OCI-LY1 (cell line): ENCODE measurements around the gene OPN4.

ENCODE experiments used
- H2AFZ ChIP-seq: fragments of 200-600 bp; sonication (generic), shearing (Covaris generic); 2 replicates; pipeline ENCODE4 v1.6.0; 2014; ENCODE audit warnings: antibody characterized with exemption, mild to moderate bottlenecking, low read length
- H3F3A ChIP-seq: fragments of 200-600 bp; sonication (generic), shearing (Covaris generic); 2 replicates; pipeline ENCODE4 v1.6.0; 2014; ENCODE audit warnings: mild to moderate bottlenecking, antibody characterized with exemption, low read length, moderate library complexity; ENCODE audit not compliant: insufficient read depth
- H3K27ac ChIP-seq: fragments of 200-600 bp; sonication (generic); 2 replicates; pipeline ENCODE4 v1.5.1; 2014; ENCODE audit warnings: low read length, mixed run types, mild to moderate bottlenecking, low read depth; ENCODE audit not compliant: poor library complexity, severe bottlenecking
- H3K27me3 ChIP-seq: fragments of 200-600 bp; sonication (generic); 2 replicates; pipeline ENCODE4 v1.6.0; 2014; ENCODE audit warnings: antibody characterized with exemption, mild to moderate bottlenecking, low read length, moderate library complexity; ENCODE audit not compliant: insufficient read depth
- H3K36me3 ChIP-seq: fragments of 200-600 bp; sonication (generic); 2 replicates; pipeline ENCODE4 v1.6.1; 2014; ENCODE audit warnings: mild to moderate bottlenecking, antibody characterized with exemption, low read length, moderate library complexity, mixed read lengths; ENCODE audit not compliant: insufficient read depth
- H3K4me1 ChIP-seq: fragments of 200-600 bp; sonication (generic); 2 replicates; pipeline ENCODE4 v1.5.1; 2014; ENCODE audit warnings: mild to moderate bottlenecking, low read length, moderate library complexity; ENCODE audit not compliant: insufficient read depth, severe bottlenecking
- H3K4me2 ChIP-seq: fragments of 200-600 bp; sonication (generic), shearing (Covaris generic); 2 replicates; pipeline ENCODE4 v1.6.1; 2014; ENCODE audit warnings: low read length
- H3K4me3 ChIP-seq: fragments of 200-600 bp; sonication (generic); 2 replicates; pipeline ENCODE4 v1.5.1; 2014; ENCODE audit warnings: low read length, low read depth, mild to moderate bottlenecking, mixed read lengths; ENCODE audit not compliant: poor library complexity, severe bottlenecking
- H3K79me2 ChIP-seq: fragments of 200-600 bp; shearing (Covaris generic); 2 replicates; pipeline ENCODE4 v1.6.1; 2016; ENCODE audit warnings: mixed run types, low read length, mixed read lengths; ENCODE audit not compliant: insufficient read depth
- H3K9ac ChIP-seq: fragments of 200-600 bp; sonication (generic), shearing (Covaris generic); 2 replicates; pipeline ENCODE4 v1.6.1; 2014; ENCODE audit warnings: mild to moderate bottlenecking, low read length, mixed read lengths
- H3K9me2 ChIP-seq: fragments of 200-600 bp; sonication (generic), shearing (Covaris generic); 2 replicates; pipeline ENCODE4 v1.6.1; 2014; ENCODE audit warnings: low read depth, mild to moderate bottlenecking, low read length, mixed read lengths
- H3K9me3 ChIP-seq: fragments of 200-600 bp; shearing (Covaris generic); 2 replicates; pipeline ENCODE4 v1.6.1; 2014; ENCODE audit warnings: low read length, mixed read lengths
- H4K20me1 ChIP-seq: fragments of 200-600 bp; sonication (generic), shearing (Covaris generic); 2 replicates; pipeline ENCODE4 v1.6.0; 2016; ENCODE audit warnings: mild to moderate bottlenecking, low read length; ENCODE audit not compliant: insufficient read depth
- EZH2 ChIP-seq: fragments of 200-600 bp; sonication (generic), shearing (Covaris generic); IDR thresholded peaks from 2 replicates; pipeline ENCODE4 v1.8.0; 2017; ENCODE audit warnings: borderline replicate concordance, mixed run types, mild to moderate bottlenecking, antibody characterized with exemption, low read length, moderate library complexity, mixed read lengths
- TF ChIP-seq, protein P1 (sequence below): fragments of 200-600 bp; sonication (generic), shearing (Covaris generic); IDR thresholded peaks from 2 replicates; pipeline ENCODE4 v1.5.1; 2017; ENCODE audit warnings: mild to moderate bottlenecking, antibody characterized with exemption, low read length, moderate library complexity, mixed read lengths

OPN4 gene

DNA sequence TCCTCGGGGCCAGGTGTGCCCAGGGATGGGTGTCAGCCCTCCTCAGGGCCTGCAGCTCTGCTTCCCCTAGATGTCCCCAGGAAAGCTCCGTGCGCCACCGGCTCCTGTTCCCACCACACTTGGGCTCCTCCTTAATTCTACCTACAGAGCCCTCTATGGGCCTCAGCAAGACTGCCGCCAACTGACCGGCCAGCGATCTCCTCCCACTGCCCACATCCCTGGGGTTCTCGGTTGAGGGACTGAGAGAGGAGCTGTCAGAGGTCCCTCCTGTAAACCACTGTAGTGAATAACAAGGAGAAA lies 8.6 kb downstream of the OPN4 start:
- Histone ChIP-seq H3K4me1 (no peaks in the 10 kb centered on the region), H3K9me3 (no peaks in the 10 kb centered on the region), H3K4me3 (no peak overlapping the region), H2AFZ (no peak overlapping the region), H4K20me1 (no peaks in the 10 kb centered on the region), H3K4me2 (no peak overlapping the region), H3F3A (no peaks in the 10 kb centered on the region), H3K27ac (no peak overlapping the region), H3K9me2 (no peaks in the 10 kb centered on the region), H3K9ac (no peak overlapping the region), H3K79me2 (no peaks in the 10 kb centered on the region), H3K36me3 (no peaks in the 10 kb centered on the region), H3K27me3 (peaks cover 16% of the 10 kb centered on the region; the same call in 1 of the 2 replicates)
- TF ChIP-seq, protein P1, sequence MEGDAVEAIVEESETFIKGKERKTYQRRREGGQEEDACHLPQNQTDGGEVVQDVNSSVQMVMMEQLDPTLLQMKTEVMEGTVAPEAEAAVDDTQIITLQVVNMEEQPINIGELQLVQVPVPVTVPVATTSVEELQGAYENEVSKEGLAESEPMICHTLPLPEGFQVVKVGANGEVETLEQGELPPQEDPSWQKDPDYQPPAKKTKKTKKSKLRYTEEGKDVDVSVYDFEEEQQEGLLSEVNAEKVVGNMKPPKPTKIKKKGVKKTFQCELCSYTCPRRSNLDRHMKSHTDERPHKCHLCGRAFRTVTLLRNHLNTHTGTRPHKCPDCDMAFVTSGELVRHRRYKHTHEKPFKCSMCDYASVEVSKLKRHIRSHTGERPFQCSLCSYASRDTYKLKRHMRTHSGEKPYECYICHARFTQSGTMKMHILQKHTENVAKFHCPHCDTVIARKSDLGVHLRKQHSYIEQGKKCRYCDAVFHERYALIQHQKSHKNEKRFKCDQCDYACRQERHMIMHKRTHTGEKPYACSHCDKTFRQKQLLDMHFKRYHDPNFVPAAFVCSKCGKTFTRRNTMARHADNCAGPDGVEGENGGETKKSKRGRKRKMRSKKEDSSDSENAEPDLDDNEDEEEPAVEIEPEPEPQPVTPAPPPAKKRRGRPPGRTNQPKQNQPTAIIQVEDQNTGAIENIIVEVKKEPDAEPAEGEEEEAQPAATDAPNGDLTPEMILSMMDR: no peak
- no peak for TF ChIP-seq EZH2

DNA sequence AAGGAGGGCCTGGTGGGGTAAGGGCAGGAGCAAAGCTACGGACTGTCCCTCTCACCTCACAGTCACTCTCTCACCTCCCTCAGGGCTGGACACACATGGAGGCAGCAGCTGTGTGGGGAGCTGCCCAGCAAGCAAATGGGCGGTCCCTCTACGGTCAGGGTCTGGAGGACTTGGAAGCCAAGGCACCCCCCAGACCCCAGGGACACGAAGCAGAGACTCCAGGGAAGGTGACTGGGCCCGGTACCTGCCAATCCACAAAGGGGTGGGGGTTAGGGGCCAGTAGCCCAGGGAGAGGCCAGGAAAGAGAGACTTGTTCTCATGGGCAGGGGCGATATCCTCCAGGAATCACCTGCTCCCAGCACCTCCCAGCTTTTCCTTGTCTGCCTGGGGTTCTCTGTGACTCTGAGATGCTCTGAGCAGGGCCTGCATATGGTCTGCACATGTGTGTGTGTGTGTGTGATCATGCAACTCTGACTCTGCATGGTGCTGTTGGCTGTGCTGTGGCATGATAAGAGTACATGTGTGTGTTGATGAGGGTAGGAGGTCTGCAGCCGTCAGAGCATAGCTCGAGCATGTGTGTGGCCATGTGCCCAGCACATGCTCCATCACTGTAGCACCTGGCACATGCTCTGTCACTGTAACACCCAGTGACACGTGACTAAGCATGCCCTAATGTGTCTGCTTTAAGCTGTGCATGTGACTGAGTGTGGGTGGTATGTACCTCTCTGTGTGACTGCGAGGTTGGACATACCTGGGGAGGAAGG lies 9.4 kb downstream of the OPN4 start:
- H3F3A ChIP-seq: no peaks in the 10 kb centered on the region
- no peak for TF ChIP-seq EZH2
- TF ChIP-seq, protein P1: no peak
- no peaks in the 10 kb centered on the region for H3K36me3 ChIP-seq

DNA sequence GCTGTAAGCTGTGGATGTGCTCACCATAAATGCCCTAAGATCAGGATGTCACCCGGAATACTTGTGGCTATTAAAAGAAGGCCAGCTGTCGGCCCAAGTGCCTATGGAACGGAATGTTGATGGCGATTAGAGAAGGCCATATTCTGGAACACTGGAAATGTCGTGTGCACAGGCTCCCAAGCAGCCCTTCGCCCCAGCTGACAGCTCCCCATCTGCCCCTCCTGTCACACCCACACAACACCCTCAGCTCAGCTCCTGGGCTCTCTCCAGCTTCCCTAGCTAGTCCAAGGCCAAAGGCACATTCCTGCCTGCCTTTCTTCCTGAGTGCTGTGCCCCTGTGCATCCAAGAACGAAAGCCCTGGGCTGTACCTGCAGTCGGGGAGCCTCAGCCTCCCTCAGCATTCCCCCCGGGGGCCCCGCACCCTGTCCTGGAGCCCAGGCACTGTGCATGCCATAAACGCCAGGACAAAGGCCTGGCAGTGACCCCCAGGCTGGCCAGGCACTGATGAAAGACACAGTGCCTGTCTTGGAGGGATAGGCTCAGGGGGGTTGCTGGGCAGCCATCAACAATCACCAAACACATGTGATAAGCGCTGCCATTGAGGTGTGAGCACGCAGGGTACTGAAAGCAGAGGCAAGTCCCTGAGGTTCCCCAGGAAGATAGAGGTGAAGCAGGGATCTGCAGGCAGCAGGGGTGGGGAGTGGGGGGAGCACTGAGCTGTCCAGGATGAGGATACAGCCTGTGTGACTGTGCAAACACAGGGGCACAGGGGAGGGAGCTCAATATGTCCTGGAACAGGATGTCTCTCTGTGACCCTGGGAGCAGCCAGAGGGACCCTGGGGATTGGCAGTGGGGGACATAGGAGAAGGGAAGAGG lies 10.2 kb downstream of the OPN4 start:
- H3K4me3 ChIP-seq: no peak overlapping the region
- H3K9me3 ChIP-seq: no peaks in the 10 kb centered on the region
- no peaks in the 10 kb centered on the region for H4K20me1 ChIP-seq
- H3K4me2 ChIP-seq: no peak overlapping the region
- H3K9ac ChIP-seq: no peak overlapping the region
- peaks cover 8% of the 10 kb centered on the region for H3K27me3 ChIP-seq
- TF ChIP-seq EZH2: no peak
- TF ChIP-seq, protein P1: no peak
- no peaks in the 10 kb centered on the region for H3K9me2 ChIP-seq
- H3K79me2 ChIP-seq: no peaks in the 10 kb centered on the region
- no peaks in the 10 kb centered on the region; the same call in 1 of the 2 replicates for H3K36me3 ChIP-seq
- no peak overlapping the region for H2AFZ ChIP-seq
- H3K27ac ChIP-seq: no peak overlapping the region
- H3K4me1 ChIP-seq: no peaks in the 10 kb centered on the region
- H3F3A ChIP-seq: no peaks in the 10 kb centered on the region

More for the DNA sequence above, 9.4 kb downstream of the OPN4 start:
- Histone ChIP-seq H3K27me3 (peaks cover 12% of the 10 kb centered on the region; the same call in 1 of the 2 replicates), H3K27ac (no peak overlapping the region), H3K4me3 (no peak overlapping the region), H2AFZ (no peak overlapping the region), H3K79me2 (no peaks in the 10 kb centered on the region), H3K9me2 (no peaks in the 10 kb centered on the region), H3K4me2 (no peak overlapping the region), H3K9ac (no peak overlapping the region), H3K4me1 (no peaks in the 10 kb centered on the region), H4K20me1 (no peaks in the 10 kb centered on the region), H3K9me3 (no peaks in the 10 kb centered on the region)
